ENCODE measurements around the gene EMC6.

Gene EMC6

DNA sequence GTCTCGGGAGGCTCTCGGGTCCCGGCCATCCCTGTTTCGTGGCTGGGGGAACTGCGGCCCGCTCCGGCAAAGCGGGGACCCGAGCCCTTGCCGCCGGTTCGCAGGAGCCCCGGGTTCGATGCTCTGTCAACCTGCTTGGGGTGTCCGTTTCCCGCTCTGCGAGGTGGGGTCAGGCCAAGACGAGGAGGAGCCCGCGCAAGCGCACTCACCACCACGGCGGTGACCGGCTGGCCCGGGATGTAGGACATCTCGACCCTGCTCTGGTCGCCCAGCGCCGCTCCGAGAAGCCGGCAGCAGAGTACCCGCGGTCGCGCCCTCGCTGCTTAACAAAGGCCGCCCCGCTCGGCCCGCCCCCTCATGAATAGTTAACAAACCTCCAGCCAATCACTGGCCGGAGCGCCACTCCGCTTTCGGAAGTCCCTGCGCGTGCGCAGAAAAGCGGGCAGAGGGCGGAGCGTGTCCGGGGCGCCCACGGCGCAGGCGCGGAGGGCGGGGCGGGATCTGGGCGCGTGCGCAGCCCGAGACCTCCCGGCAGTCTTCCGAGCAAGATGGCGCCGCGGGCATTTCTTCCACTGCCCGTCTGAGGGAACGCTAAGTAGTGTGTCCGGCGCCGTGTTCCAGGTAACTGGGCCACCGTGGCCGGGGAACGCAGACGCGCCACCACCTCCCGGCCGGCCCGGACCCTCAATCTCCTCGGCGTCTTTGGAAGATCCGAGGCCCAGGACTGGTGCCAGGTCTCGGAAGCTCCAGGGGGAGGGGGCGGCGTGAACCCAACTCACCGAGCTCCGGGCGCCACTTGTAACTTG, at the start of gene EMC6, which contains the start of gene TAX1BP3:
EMC6 (plus strand) TSS at position 534 of the 806 bp plus-strand sequence. CDS start 335 bp downstream, outside the sequence.
TAX1BP3 (minus strand) TSS at position 300 of the 806 bp plus-strand sequence; CDS start at position 248, 52 bp downstream.
- Mint-ChIP-seq H3K27me3 (ENCODE audit: low read depth) (peaks cover 5% of the 10 kb centered on the region), H3K27ac (peak within 1 kb of the TSS; percentile 87 to 98 (median 96)), H3K4me3 (peak within 1 kb of the TSS; percentile 95 to 98 (median 98)), H3K4me1 (peaks cover 32% of the 10 kb centered on the region), H3K36me3 (ENCODE audit: low read depth) (peaks cover 25% of the 10 kb centered on the region), H3K9me3 (no peaks in the 10 kb centered on the region)
- TF ChIP-seq, protein P1, sequence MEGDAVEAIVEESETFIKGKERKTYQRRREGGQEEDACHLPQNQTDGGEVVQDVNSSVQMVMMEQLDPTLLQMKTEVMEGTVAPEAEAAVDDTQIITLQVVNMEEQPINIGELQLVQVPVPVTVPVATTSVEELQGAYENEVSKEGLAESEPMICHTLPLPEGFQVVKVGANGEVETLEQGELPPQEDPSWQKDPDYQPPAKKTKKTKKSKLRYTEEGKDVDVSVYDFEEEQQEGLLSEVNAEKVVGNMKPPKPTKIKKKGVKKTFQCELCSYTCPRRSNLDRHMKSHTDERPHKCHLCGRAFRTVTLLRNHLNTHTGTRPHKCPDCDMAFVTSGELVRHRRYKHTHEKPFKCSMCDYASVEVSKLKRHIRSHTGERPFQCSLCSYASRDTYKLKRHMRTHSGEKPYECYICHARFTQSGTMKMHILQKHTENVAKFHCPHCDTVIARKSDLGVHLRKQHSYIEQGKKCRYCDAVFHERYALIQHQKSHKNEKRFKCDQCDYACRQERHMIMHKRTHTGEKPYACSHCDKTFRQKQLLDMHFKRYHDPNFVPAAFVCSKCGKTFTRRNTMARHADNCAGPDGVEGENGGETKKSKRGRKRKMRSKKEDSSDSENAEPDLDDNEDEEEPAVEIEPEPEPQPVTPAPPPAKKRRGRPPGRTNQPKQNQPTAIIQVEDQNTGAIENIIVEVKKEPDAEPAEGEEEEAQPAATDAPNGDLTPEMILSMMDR (IDR thresholded peaks at IDR 0.05; ENCODE audit: unreplicated experiment in 3 of 3) = no peak

DNA sequence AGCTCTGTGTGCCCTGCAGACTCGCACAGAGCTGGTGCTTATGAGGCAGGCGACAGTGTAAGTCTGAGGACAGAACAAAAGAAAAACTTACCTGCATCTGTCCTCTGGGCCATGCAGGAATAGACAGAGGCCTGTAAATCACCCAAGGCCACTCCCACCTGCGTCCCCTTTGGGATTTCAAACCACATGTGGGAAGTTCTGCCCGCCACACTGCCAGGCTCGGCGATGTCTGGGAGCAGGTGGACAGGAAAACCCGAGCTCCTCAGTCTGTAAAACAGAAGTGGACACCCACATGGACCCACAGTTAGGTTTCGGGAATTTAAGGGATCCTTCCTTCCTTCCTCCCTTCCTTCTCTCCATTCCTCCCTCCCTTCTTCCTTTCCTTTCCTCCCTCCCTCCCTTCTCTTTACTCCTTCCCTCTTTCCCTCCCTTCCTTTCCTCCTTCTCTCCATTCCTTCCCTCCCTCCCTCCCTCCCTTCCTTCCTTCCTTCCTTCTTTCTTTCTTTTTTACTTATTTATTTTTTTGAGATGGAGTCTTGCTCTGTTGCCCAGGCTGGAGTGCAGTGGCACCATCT, 47.4 kb upstream of the EMC6 start:
- no peaks in the 10 kb centered on the region for H3K4me1 Mint-ChIP-seq
- H3K27ac Mint-ChIP-seq = no peak overlapping the region
- peaks cover 64% of the 10 kb centered on the region for H3K36me3 Mint-ChIP-seq (ENCODE audit: low read depth)
- H3K9me3 Mint-ChIP-seq = peaks cover 7% of the 10 kb centered on the region
- TF ChIP-seq, protein P1 (IDR thresholded peaks at IDR 0.05; ENCODE audit: unreplicated experiment in 3 of 3) = no peak
- H3K27me3 Mint-ChIP-seq (ENCODE audit: low read depth) = no peaks in the 10 kb centered on the region
- H3K4me3 Mint-ChIP-seq = no peak overlapping the region

DNA sequence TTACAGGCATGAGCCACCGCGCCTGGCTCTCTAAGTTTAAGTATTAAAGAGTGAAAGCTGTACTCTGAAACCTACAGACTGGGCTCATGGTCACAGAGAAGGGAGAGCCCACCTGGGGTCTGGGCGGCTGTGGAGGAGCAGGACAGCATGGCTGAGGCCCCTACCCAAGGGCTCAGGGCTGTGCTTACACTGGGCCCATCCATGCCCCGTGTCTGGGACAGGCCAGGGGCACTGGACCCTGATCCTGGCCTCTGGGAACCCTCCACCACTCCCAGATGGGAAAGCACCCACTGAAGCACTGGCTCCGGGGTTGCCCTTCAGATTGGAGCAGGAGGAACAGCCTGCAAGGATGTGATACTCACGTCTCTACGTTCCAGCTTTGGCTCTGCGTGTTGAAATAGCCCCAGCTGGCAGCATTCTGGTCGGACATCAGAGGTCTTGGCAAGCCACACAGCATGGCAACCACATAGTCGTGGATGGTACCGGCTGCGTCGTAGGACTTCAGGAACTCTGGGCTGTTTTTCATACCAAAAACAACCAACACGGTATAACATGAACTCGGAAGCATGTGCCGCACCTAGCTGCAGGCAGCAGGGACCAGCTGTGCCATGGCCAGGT, 45.5 kb upstream of the EMC6 start:
- Mint-ChIP-seq H3K4me3 (no peak overlapping the region), H3K27me3 (ENCODE audit: low read depth) (no peaks in the 10 kb centered on the region), H3K4me1 (no peaks in the 10 kb centered on the region), H3K36me3 (ENCODE audit: low read depth) (peaks cover 64% of the 10 kb centered on the region), H3K27ac (no peak overlapping the region), H3K9me3 (peaks cover 7% of the 10 kb centered on the region)
- TF ChIP-seq, protein P1 (IDR thresholded peaks at IDR 0.05; ENCODE audit: unreplicated experiment in 3 of 3) = no peak

DNA sequence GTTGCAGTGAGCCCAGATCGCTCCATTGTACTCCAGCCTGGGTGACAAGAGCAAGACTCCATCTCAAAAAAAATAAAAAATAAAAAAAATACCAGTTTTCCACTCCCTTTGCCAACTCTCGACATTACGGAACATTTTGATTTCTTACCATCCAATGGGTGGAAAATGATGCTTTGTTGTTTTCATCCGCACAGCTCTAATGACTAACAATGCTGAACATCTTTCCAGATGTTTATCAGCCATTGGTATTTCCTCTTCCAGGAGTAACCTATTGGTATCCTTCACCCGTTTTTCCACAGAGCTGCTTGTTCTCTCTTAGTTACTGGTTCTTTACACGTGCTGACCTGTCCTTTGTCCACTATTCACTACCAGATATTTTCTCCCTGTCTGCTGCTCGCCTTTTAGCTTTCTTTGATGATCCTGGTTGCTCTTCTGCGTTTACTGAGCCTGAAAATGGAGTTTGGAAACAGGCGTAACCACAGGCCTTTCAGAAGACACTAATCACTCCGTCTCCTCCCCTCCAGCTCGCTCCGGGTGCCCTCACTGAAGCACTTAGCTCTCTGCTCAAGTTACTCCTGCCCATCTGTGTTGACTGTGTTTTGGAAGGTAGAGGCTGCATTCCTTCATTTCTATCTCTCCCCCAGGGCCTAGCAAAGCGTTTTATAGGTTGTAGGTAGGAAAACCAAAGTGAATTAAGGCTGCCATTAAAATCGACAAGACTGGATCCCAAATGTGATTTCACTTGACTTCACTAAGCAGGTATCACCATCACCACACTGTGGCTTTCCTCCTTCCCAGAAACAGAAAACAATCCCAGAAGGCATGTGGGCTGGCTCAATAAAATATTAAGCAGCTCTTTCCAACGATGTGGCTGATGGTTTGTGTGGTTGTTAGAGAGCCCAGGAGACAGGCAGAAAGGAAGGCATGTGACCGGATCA, 41.5 kb upstream of the EMC6 start:
- Mint-ChIP-seq H3K9me3 (no peaks in the 10 kb centered on the region), H3K4me3 (no peak overlapping the region), H3K4me1 (no peaks in the 10 kb centered on the region), H3K27ac (no peak overlapping the region), H3K27me3 (ENCODE audit: low read depth) (no peaks in the 10 kb centered on the region), H3K36me3 (ENCODE audit: low read depth) (peaks cover 47% of the 10 kb centered on the region)
- TF ChIP-seq, protein P1 (IDR thresholded peaks at IDR 0.05; ENCODE audit: unreplicated experiment in 3 of 3) = no peak

DNA sequence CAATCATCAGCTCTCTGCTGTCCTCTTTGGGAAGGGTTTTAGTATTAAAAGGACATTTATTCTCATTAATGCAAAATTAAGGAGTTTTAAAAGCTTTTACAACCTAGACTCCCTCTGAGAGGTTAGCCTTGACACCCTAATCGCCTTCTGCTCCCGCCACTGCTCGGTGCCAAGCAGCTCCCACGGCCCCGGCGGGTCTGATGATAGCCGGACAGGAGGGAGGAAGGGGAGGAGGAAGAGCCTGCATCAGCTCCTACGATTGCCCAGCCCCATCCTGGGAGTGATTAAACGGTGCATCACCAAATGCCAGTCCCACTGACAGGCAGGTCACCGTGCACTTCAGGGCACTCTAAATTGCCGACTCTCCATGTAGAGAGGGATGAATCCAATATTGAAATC, 40.8 kb upstream of the EMC6 start:
- Mint-ChIP-seq H3K36me3 (ENCODE audit: low read depth) (peaks cover 49% of the 10 kb centered on the region), H3K4me1 (no peaks in the 10 kb centered on the region), H3K9me3 (no peaks in the 10 kb centered on the region), H3K27me3 (ENCODE audit: low read depth) (no peaks in the 10 kb centered on the region), H3K27ac (no peak overlapping the region), H3K4me3 (no peak overlapping the region)
- TF ChIP-seq, protein P1 (IDR thresholded peaks at IDR 0.05; ENCODE audit: unreplicated experiment in 3 of 3) = no peak
